ENCODE measurements around the gene TUBB4B. TPM values are rescaled to one million over a fixed set of nuclear protein-coding genes. Genes with fewer than 3 reads are reported as not detected.

The TUBB4B gene
- total RNA-seq, 4 donors from 2014 or later, result 223 to 390 (median 348) TPM

- Histone ChIP-seq H3K27me3 (no peaks in the 10 kb centered on the region), H3K4me1 (peaks cover 3 to 26% (median 25%) of the 10 kb centered on the region in 4 donors), H3K36me3 (no peaks in the 10 kb centered on the region), H3K9me3 (no peaks in the 10 kb centered on the region), H3K27ac (peak overlapping the region in 3 of 4 donors; percentile 83 to 89 (median 85)), H3K4me3 (no peak overlapping the region)
- TF ChIP-seq EP300 (IDR thresholded peaks at IDR 0.05; ENCODE audit: low read depth) (no peak), POLR2A (IDR thresholded peaks at IDR 0.05) (no peak)
- TF ChIP-seq, protein P1, sequence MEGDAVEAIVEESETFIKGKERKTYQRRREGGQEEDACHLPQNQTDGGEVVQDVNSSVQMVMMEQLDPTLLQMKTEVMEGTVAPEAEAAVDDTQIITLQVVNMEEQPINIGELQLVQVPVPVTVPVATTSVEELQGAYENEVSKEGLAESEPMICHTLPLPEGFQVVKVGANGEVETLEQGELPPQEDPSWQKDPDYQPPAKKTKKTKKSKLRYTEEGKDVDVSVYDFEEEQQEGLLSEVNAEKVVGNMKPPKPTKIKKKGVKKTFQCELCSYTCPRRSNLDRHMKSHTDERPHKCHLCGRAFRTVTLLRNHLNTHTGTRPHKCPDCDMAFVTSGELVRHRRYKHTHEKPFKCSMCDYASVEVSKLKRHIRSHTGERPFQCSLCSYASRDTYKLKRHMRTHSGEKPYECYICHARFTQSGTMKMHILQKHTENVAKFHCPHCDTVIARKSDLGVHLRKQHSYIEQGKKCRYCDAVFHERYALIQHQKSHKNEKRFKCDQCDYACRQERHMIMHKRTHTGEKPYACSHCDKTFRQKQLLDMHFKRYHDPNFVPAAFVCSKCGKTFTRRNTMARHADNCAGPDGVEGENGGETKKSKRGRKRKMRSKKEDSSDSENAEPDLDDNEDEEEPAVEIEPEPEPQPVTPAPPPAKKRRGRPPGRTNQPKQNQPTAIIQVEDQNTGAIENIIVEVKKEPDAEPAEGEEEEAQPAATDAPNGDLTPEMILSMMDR (IDR thresholded peaks at IDR 0.05), result no peak
- intact Hi-C loops (cut with DNase I; ENCODE audit: low total_unique reads) (no loop called here), in situ Hi-C loops (cut with MboI; ENCODE audit: low pct_ligation_motif_present in 1 of 4, low pct_unique_long_range_greater_than_20kb in 1 of 4, low sequenced_read_pairs in 3 of 4) (loop anchor here in 1 of 4 donors (25.0 kb wide), 1 partner anchor 104 kb away; the partner anchor contains the start of gene DPP7)
- DNase-seq, result no peak
- WGBS, 2 donors (ENCODE audit: low coverage in 1 of 2), result 90% methylated on average over 27 of the region's 30 CpGs; no CpG with 5 or more reads in 1 of the 2 donors
These were observed 24.7 kb upstream of the TUBB4B start for GRCh38 chr9:137216188-137216965.

DNA sequence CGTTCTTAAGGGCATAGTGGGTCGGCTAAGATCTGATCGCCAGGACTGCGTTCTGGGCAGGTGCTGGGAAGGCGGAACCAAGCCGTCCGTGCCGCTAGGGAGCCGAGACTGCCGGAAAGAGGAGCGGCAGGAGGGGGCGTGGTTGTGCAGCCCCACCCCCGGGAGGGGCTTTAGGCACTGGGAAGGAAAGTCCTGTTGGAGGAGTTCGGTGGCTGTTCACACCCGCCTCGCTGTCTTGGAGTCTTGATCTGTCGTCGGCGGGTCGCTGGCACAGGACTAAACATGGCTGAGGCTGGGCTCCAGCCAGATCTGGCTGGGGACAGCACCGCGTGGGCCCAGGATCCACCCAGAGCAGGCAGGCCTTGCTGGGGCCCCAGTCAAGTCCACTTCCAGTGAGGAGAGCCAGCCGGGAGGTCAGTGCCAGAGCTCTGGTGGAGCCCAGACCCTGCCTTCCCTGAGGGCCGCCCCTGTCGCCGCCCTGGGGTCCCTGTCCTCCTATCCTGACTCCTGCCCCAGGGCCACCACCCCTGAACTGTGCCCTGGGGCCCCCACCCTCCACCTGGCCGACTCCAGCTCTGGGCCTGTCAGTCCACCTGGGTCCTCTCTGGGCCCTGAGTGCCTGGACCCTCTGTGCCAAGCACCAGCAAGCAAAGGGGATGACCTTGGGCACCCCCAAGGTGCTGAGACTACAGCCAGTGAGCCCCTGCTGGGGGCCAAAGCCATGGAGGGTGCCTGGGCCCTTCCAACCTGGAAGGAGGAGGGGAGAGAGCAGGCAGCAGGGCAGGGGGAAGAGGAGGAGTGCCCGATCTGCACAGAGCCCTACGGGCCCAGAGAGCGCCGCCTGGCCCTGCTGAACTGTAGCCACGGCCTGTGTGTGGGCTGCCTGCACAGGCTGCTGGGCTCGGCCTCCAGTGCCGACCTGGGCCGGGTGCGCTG, 23.5 kb upstream of the TUBB4B start:
- Histone ChIP-seq H3K4me3 (peak overlapping the region in 3 of 4 donors; percentile 26 to 47 (median 31)), H3K9me3 (no peaks in the 10 kb centered on the region), H3K4me1 (peaks cover 5 to 34% (median 32%) of the 10 kb centered on the region in 4 donors), H3K27me3 (no peaks in the 10 kb centered on the region), H3K27ac (peak overlapping the region; percentile 83 to 89 (median 85)), H3K36me3 (no peaks in the 10 kb centered on the region)
- 42% methylated on average over 33 of the region's 36 CpGs; no CpG with 5 or more reads in 1 of the 2 donors for WGBS, 2 donors (ENCODE audit: low coverage in 1 of 2)
- TF ChIP-seq POLR2A (IDR thresholded peaks at IDR 0.05) (peak; percentile 94), POLR2AphosphoS5 (IDR thresholded peaks at IDR 0.05) (peak; percentile 79 to 97 (median 94)), EP300 (IDR thresholded peaks at IDR 0.05; ENCODE audit: low read depth) (no peak)
- TF ChIP-seq, protein P1 (IDR thresholded peaks at IDR 0.05), result peak in 1 of 5 experiments; percentile 45
- in situ Hi-C loops (cut with MboI; ENCODE audit: low pct_ligation_motif_present in 1 of 4, low pct_unique_long_range_greater_than_20kb in 1 of 4, low sequenced_read_pairs in 3 of 4) (loop anchor here in 1 of 4 donors (25.0 kb wide), 1 partner anchor 105 kb away; the partner anchor contains the start of gene DPP7), intact Hi-C loops (cut with DNase I; ENCODE audit: low total_unique reads) (no loop called here)
- peak; percentile 93 for DNase-seq

DNA sequence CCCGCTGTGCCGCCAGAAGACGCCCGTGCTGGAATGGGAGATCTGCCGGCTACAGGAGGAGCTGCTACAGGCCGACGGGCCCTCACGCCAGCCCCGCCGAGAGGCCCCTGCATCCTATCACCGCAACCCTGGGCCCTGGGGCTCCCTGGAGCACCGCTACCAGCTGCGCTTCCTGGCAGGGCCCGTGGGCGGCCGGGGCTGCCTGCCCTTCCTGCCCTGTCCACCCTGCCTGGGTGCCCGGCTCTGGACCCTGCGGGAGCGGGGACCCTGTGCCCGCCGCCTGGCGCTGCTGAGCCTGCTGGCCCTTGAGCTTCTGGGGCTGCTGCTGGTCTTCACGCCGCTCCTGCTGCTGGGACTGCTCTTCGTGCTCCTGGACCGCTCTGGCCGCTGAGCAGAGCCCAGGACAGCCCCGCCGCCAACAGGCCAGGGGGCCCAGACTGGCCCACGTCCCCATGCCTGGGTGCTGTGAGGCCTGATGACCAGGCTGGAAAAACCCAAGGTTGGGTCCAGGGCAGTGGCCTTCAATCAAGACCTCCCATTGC, 22.8 kb upstream of the TUBB4B start:
- H3K9me3 ChIP-seq, result no peaks in the 10 kb centered on the region
- peak overlapping the region; percentile 83 to 89 (median 85) for H3K27ac ChIP-seq
- no peaks in the 10 kb centered on the region for H3K36me3 ChIP-seq
- intact Hi-C loops (cut with DNase I; ENCODE audit: low total_unique reads) (no loop called here), in situ Hi-C loops (cut with MboI; ENCODE audit: low pct_ligation_motif_present in 1 of 4, low pct_unique_long_range_greater_than_20kb in 1 of 4, low sequenced_read_pairs in 3 of 4) (loop anchor here in 1 of 4 donors (25.0 kb wide), 1 partner anchor 106 kb away; the partner anchor contains the start of gene DPP7)
- no peaks in the 10 kb centered on the region for H3K27me3 ChIP-seq
- H3K4me1 ChIP-seq, result peaks cover 5 to 41% (median 38%) of the 10 kb centered on the region in 4 donors
- peak overlapping the region in 3 of 4 donors; percentile 26 to 47 (median 31) for H3K4me3 ChIP-seq
- WGBS, 2 donors (ENCODE audit: low coverage in 1 of 2), result 85% methylated on average over 17 of the region's 30 CpGs; no CpG with 5 or more reads in 1 of the 2 donors
- DNase-seq, result no peak
- no peak for TF ChIP-seq POLR2A (IDR thresholded peaks at IDR 0.05)
- TF ChIP-seq, protein P1 (IDR thresholded peaks at IDR 0.05), result no peak
- TF ChIP-seq EP300 (IDR thresholded peaks at IDR 0.05; ENCODE audit: low read depth), result no peak
- no peak for TF ChIP-seq POLR2AphosphoS5 (IDR thresholded peaks at IDR 0.05)
